ENCODE results near the gene TEDDM1. TPM values are rescaled to one million over a fixed set of nuclear protein-coding genes. Genes with fewer than 3 reads are reported as not detected.

The TEDDM1 gene
- total RNA-seq, 1 donor from 2014 or later, result not detected

- Histone ChIP-seq H3K27me3 (ENCODE audit: control insufficient read depth, insufficient read depth, low read length) (no peaks in the 10 kb centered on the region), H3K36me3 (ENCODE audit: control insufficient read depth, insufficient read depth, low read length) (no peaks in the 10 kb centered on the region), H3K4me3 (ENCODE audit: low read depth, low read length) (no peak overlapping the region)
- FAIRE-seq (no peak), DNase-seq (ENCODE audit: low read depth) (peak; percentile 84)
- TF ChIP-seq, protein P1, sequence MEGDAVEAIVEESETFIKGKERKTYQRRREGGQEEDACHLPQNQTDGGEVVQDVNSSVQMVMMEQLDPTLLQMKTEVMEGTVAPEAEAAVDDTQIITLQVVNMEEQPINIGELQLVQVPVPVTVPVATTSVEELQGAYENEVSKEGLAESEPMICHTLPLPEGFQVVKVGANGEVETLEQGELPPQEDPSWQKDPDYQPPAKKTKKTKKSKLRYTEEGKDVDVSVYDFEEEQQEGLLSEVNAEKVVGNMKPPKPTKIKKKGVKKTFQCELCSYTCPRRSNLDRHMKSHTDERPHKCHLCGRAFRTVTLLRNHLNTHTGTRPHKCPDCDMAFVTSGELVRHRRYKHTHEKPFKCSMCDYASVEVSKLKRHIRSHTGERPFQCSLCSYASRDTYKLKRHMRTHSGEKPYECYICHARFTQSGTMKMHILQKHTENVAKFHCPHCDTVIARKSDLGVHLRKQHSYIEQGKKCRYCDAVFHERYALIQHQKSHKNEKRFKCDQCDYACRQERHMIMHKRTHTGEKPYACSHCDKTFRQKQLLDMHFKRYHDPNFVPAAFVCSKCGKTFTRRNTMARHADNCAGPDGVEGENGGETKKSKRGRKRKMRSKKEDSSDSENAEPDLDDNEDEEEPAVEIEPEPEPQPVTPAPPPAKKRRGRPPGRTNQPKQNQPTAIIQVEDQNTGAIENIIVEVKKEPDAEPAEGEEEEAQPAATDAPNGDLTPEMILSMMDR (IDR thresholded peaks at IDR 0.05; ENCODE audit: insufficient read depth, low read length, severe bottlenecking), result no peak
These were observed 5.5 kb upstream of the TEDDM1 start for GRCh38 chr1:182406012-182406411.

GRCh38 chr1:182405578-182405977 is 5.1 kb upstream of the TEDDM1 start:
- FAIRE-seq (no peak), DNase-seq (ENCODE audit: low read depth) (no peak)
- no peaks in the 10 kb centered on the region for H3K27me3 ChIP-seq (ENCODE audit: control insufficient read depth, insufficient read depth, low read length)
- TF ChIP-seq, protein P1 (IDR thresholded peaks at IDR 0.05; ENCODE audit: insufficient read depth, low read length, severe bottlenecking), result no peak
- no peak overlapping the region for H3K4me3 ChIP-seq (ENCODE audit: low read depth, low read length)
- H3K36me3 ChIP-seq (ENCODE audit: control insufficient read depth, insufficient read depth, low read length), result no peaks in the 10 kb centered on the region

- DNase-seq (ENCODE audit: low read depth) (no peak), FAIRE-seq (no peak)
- Histone ChIP-seq H3K27me3 (ENCODE audit: control insufficient read depth, insufficient read depth, low read length) (no peaks in the 10 kb centered on the region), H3K4me3 (ENCODE audit: low read depth, low read length) (no peak overlapping the region), H3K36me3 (ENCODE audit: control insufficient read depth, insufficient read depth, low read length) (no peaks in the 10 kb centered on the region)
- TF ChIP-seq, protein P1 (IDR thresholded peaks at IDR 0.05; ENCODE audit: insufficient read depth, low read length, severe bottlenecking), result no peak
These were observed 4.3 kb upstream of the TEDDM1 start for GRCh38 chr1:182404781-182405180.

GRCh38 chr1:182397653-182398393 is 2.6 kb downstream of the TEDDM1 start:
- no peak for FAIRE-seq
- Histone ChIP-seq H3K4me3 (ENCODE audit: low read depth, low read length) (no peak overlapping the region), H3K36me3 (ENCODE audit: control insufficient read depth, insufficient read depth, low read length) (no peaks in the 10 kb centered on the region), H3K27me3 (ENCODE audit: control insufficient read depth, insufficient read depth, low read length) (no peaks in the 10 kb centered on the region)
- TF ChIP-seq, protein P1 (IDR thresholded peaks at IDR 0.05; ENCODE audit: insufficient read depth, low read length, severe bottlenecking), result no peak
- DNase-seq (ENCODE audit: low read depth), result peak; percentile 80

DNA sequence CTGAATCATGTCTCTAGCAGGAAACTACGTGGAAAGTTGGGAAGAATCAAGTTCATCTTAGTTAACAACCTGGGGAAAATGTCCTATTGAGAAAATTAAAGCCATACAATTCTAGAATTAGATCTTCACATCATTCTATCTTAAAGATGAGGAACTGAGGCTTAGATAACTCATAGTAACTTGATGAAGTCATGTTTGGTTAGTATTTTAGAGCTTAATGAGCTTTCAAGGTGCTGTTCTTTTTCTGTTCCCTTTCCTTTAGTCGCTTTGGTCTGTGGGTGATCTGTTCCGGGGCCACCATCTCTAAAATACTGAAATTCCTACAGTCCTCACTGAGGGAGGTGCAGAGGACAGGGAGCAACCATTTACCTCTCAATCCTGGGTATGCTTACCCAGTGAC is 4.6 kb downstream of the TEDDM1 start:
- H3K27me3 ChIP-seq (ENCODE audit: control insufficient read depth, insufficient read depth, low read length), result no peaks in the 10 kb centered on the region
- TF ChIP-seq, protein P1 (IDR thresholded peaks at IDR 0.05; ENCODE audit: insufficient read depth, low read length, severe bottlenecking), result no peak
- FAIRE-seq (no peak), DNase-seq (ENCODE audit: low read depth) (no peak)
- no peaks in the 10 kb centered on the region for H3K36me3 ChIP-seq (ENCODE audit: control insufficient read depth, insufficient read depth, low read length)
- no peak overlapping the region for H3K4me3 ChIP-seq (ENCODE audit: low read depth, low read length)
